Measurements from ENCODE around the gene PTGFRN. TPM values are rescaled to one million over a fixed set of nuclear protein-coding genes. Genes with fewer than 3 reads are reported as not detected.

The PTGFRN gene
- total RNA-seq, 1 donor from 2014 or later = 31.2 TPM

- TF ChIP-seq, protein P1, sequence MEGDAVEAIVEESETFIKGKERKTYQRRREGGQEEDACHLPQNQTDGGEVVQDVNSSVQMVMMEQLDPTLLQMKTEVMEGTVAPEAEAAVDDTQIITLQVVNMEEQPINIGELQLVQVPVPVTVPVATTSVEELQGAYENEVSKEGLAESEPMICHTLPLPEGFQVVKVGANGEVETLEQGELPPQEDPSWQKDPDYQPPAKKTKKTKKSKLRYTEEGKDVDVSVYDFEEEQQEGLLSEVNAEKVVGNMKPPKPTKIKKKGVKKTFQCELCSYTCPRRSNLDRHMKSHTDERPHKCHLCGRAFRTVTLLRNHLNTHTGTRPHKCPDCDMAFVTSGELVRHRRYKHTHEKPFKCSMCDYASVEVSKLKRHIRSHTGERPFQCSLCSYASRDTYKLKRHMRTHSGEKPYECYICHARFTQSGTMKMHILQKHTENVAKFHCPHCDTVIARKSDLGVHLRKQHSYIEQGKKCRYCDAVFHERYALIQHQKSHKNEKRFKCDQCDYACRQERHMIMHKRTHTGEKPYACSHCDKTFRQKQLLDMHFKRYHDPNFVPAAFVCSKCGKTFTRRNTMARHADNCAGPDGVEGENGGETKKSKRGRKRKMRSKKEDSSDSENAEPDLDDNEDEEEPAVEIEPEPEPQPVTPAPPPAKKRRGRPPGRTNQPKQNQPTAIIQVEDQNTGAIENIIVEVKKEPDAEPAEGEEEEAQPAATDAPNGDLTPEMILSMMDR (IDR thresholded peaks at IDR 0.05) = no peak
- no peaks in the 10 kb centered on the region for H3K36me3 ChIP-seq
- intact Hi-C loops (cut with DNase I) = no loop called here
- no peaks in the 10 kb centered on the region for H3K4me1 ChIP-seq
- no peak overlapping the region for H3K4me3 ChIP-seq
- no peak for DNase-seq
- H3K9me3 ChIP-seq = no peaks in the 10 kb centered on the region
- ATAC-seq = peak; percentile 5
- no peak overlapping the region for H3K27ac ChIP-seq
- H3K27me3 ChIP-seq = no peaks in the 10 kb centered on the region
Measured at GRCh38 chr1:116988908-116989307, 79.2 kb downstream of the PTGFRN start.

DNA sequence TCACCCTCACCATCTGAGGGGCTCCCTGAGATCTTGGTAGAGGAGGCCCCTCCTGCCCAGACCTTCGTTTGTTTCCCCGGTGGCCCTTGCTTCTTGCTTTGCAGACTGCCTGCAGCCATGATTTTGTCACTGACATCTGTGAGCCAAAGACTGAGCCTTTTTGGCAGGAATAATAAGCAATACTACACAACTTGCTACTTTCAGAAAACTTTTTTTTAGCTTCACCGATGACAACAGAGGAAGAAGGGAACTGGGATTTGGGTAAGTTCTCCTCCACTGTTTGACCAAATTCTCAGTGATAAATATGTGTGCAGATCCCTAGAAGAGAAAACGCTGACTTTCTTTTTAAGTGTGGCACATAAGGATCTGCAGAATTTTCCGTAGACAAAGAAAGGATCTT lies 80.1 kb downstream of the PTGFRN start:
- TF ChIP-seq, protein P1 (IDR thresholded peaks at IDR 0.05) = no peak
- no peak for ATAC-seq
- no peaks in the 10 kb centered on the region for H3K27me3 ChIP-seq
- intact Hi-C loops (cut with DNase I) = no loop called here
- H3K27ac ChIP-seq = no peak overlapping the region
- no peaks in the 10 kb centered on the region for H3K9me3 ChIP-seq
- no peaks in the 10 kb centered on the region for H3K4me1 ChIP-seq
- no peak for DNase-seq
- H3K4me3 ChIP-seq = no peak overlapping the region
- H3K36me3 ChIP-seq = no peaks in the 10 kb centered on the region

DNA sequence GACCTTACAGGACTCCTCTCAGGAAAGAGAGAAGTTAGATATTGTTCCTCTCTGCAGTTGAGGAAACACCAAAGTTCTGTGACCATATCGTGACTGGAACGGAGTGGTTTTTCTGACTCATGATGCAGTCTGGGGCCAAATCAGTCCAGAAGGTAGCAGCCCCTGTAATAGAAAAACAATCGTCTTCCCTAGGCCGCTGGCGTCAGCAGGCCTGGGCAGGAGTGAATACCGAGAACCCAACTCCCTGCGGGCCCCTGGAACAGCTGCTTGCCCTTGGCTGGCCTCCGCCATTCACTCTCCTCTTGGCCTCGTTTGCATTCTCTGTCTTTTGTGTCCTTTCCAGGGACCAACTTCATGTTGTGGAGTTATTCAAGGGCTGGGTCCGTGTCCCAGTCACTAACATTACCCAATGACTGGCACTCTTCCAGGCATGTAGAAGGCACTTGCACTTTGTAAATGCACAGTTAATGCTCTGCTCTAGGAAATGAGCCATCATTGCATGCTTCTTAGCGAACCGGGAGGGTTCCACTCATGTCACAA lies 81.0 kb downstream of the PTGFRN start:
- TF ChIP-seq, protein P1 (IDR thresholded peaks at IDR 0.05) = no peak
- intact Hi-C loops (cut with DNase I) = no loop called here
- ATAC-seq = peak; percentile 67

GRCh38 chr1:116991171-116991845 lies 81.6 kb downstream of the PTGFRN start:
- H3K4me1 ChIP-seq = no peaks in the 10 kb centered on the region
- TF ChIP-seq, protein P1 (IDR thresholded peaks at IDR 0.05) = no peak
- no peaks in the 10 kb centered on the region for H3K9me3 ChIP-seq
- peak; percentile 19 for ATAC-seq
- H3K27ac ChIP-seq = no peak overlapping the region
- no peak overlapping the region for H3K4me3 ChIP-seq
- no peaks in the 10 kb centered on the region for H3K27me3 ChIP-seq
- intact Hi-C loops (cut with DNase I) = no loop called here
- no peaks in the 10 kb centered on the region for H3K36me3 ChIP-seq
- no peak for DNase-seq

More for the DNA sequence above, 81.0 kb downstream of the PTGFRN start:
- Histone ChIP-seq H3K9me3 (no peaks in the 10 kb centered on the region), H3K27me3 (no peaks in the 10 kb centered on the region), H3K27ac (peak overlapping the region; percentile 75), H3K4me1 (no peaks in the 10 kb centered on the region), H3K36me3 (no peaks in the 10 kb centered on the region), H3K4me3 (no peak overlapping the region)
- DNase-seq = no peak

DNA sequence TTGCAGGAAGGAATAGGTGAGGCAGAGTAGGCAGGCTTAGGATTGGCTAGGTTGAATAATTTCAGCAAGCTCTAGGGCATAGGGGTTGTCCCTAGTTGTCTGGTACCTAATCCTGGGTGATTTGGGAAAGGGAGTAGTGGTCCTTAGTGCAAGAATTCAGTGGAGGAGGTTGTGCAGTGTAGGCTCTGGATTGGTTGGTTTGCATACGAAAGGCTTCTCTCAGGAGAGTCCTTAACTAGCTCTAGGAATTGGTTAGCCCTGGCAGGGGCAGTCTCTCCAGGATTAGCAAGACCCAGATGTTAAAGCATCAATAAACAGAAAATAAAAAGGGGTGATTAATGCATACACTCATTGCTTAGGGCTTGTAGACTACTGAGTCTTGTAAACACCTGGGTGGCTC lies 82.2 kb downstream of the PTGFRN start:
- no peak overlapping the region for H3K4me3 ChIP-seq
- TF ChIP-seq, protein P1 (IDR thresholded peaks at IDR 0.05) = no peak
- no peak overlapping the region for H3K27ac ChIP-seq

More for the DNA sequence above, 82.2 kb downstream of the PTGFRN start:
- ATAC-seq = no peak
- Histone ChIP-seq H3K9me3 (no peaks in the 10 kb centered on the region), H3K36me3 (no peaks in the 10 kb centered on the region), H3K4me1 (no peaks in the 10 kb centered on the region), H3K27me3 (no peaks in the 10 kb centered on the region)
- intact Hi-C loops (cut with DNase I) = no loop called here
- DNase-seq = no peak
